K562 (cell line): ENCODE data around the gene CDC6. TPM values are rescaled to one million over a fixed set of nuclear protein-coding genes. Genes with fewer than 3 reads are reported as not detected.

Experiments used
- ATAC-seq: fragments of 200-7000 bp; cut with Tn5 transposase; 3 replicates; pipeline ENCODE4 v1.9.1; 2020; ENCODE audit warnings: moderate library complexity
- BruUV-seq: library from RNA; stranded (reverse); fragments of 400-500 nt; replicated peaks from 2 replicates; lab custom pipeline; 2021; lab: Mats Ljungman, UMichigan
- CTCF ChIA-PET: fragments of 300-600 bp; formaldehyde crosslinking; extraction: SDS; loops from one replicate; lab custom pipeline; 2021; ENCODE audit warnings: low intra/inter-chr PET ratio; lab: Yijun Ruan, JAX
- POLR2A ChIA-PET: fragments of 300-600, 350-650 bp; sonication (Branson Sonifier 250); formaldehyde crosslinking; extraction: SDS; loops from one replicate; lab custom pipeline; 2021; ENCODE audit warnings: antibody characterized with exemption, inconsistent platforms; lab: Yijun Ruan, JAX
- DNase-seq, 4 experiments: peaks; one replicate each; pipeline versions ENCODE4 v3.0.0 to v3.0.0-alpha.2; 2011 to 2018; ENCODE audit warnings: low spot score in 3 of 4, mixed read lengths in 3 of 4; ENCODE audit errors: extremely low read depth in 1 of 4
- FAIRE-seq: peaks from 2 replicates; lab custom pipeline; 2011; peaks lifted over from hg19 to GRCh38; lab: Jason Lieb, UNC
- H2AFZ ChIP-seq: 2 replicates; pipeline ENCODE4 v1.6.0; 2011; ENCODE audit warnings: low read depth, low read length, control low read depth, inconsistent platforms
- H3K27ac ChIP-seq: fragments of 200-600 bp; 3 replicates; pipeline ENCODE4 v1.8.0; 2011; ENCODE audit warnings: low read depth, mild to moderate bottlenecking, control low read depth, inconsistent platforms, low read length, moderate library complexity, mixed read lengths; ENCODE audit errors: extremely low read depth
- H3K27me3 ChIP-seq, 2 experiments: fragments of 300-600 bp in 1 of 2; 2 replicates in 1 of 2; 3 replicates in 1 of 2; pipeline versions ENCODE4 v1.6.0 to v1.8.0; 2011; ENCODE audit warnings: inconsistent platforms in 2 of 2, low read length in 2 of 2, mild to moderate bottlenecking in 1 of 2, mixed read lengths in 1 of 2, moderate library complexity in 1 of 2; ENCODE audit not compliant: control insufficient read depth in 2 of 2, insufficient read depth in 2 of 2
- H3K36me3 ChIP-seq: fragments of 300-600 bp; 3 replicates; pipeline ENCODE4 v1.8.0; 2011; ENCODE audit warnings: mild to moderate bottlenecking, low read length, inconsistent platforms; ENCODE audit not compliant: control insufficient read depth, insufficient read depth
- H3K4me1 ChIP-seq, 2 experiments: fragments of 200-600 bp in 1 of 2; replicated peaks in 1 of 2; 2 replicates in 1 of 2; 3 replicates in 1 of 2; pipeline versions ENCODE4 v1.5.1 to v1.8.0; 2011; ENCODE audit warnings: inconsistent platforms in 2 of 2, low read length in 2 of 2, mild to moderate bottlenecking in 1 of 2, mixed read lengths in 1 of 2, moderate library complexity in 1 of 2; ENCODE audit not compliant: control insufficient read depth in 2 of 2, insufficient read depth in 2 of 2
- H3K4me2 ChIP-seq: 2 replicates; pipeline ENCODE4 v1.6.1; 2011; ENCODE audit warnings: low read length, control low read depth, inconsistent platforms, mixed read lengths; ENCODE audit not compliant: insufficient read depth
- H3K4me3 ChIP-seq: fragments of 200-600 bp; sonication (generic), shearing (Covaris generic); 2 replicates; pipeline ENCODE4 v1.5.1; 2016; ENCODE audit warnings: control low read depth, inconsistent platforms
- H3K79me2 ChIP-seq: fragments of 200-600 bp; 3 replicates; pipeline ENCODE4 v1.8.0; 2011; ENCODE audit warnings: low read length, inconsistent platforms; ENCODE audit not compliant: control insufficient read depth, insufficient read depth
- H3K9ac ChIP-seq, 2 experiments: 2 replicates each; pipeline versions ENCODE4 v1.6.0 to v1.6.1; 2011; ENCODE audit warnings: low read depth in 2 of 2, low read length in 2 of 2, control low read depth in 1 of 2, inconsistent platforms in 1 of 2, mild to moderate bottlenecking in 1 of 2, mixed read lengths in 1 of 2; ENCODE audit not compliant: insufficient read depth in 1 of 2
- H3K9me1 ChIP-seq: one replicate; pipeline ENCODE4 v1.6.0; 2011; ENCODE audit warnings: inconsistent platforms, mild to moderate bottlenecking, low read length, moderate library complexity; ENCODE audit not compliant: control insufficient read depth, insufficient read depth
- H3K9me3 ChIP-seq: replicated peaks from 2 replicates; pipeline ENCODE4 v1.5.1; 2011; ENCODE audit warnings: low read depth, low read length, inconsistent platforms; ENCODE audit not compliant: control insufficient read depth, insufficient read depth
- H4K20me1 ChIP-seq: replicated peaks from 2 replicates; pipeline ENCODE4 v1.6.1; 2011; ENCODE audit warnings: low read length, inconsistent platforms, mixed read lengths; ENCODE audit not compliant: control insufficient read depth, insufficient read depth
- HIVEP1 ChIP-seq: fragments of 250-450 bp; sonication (Bioruptor Pico); IDR thresholded peaks from 2 replicates; pipeline ENCODE4 v1.4.0; 2020; ENCODE audit warnings: mild to moderate bottlenecking
- MYC ChIP-seq, 2 experiments: fragments of 250-450 bp in 1 of 2; sonication (Bioruptor Pico) in 1 of 2; IDR thresholded peaks; 2 replicates each; pipeline versions ENCODE4 v1.5.1 to v1.6.1; 2012 to 2021; ENCODE audit warnings: low read depth in 2 of 2, borderline replicate concordance in 1 of 2, improper control_type of control experiment in 1 of 2, low read length in 1 of 2, mild to moderate bottlenecking in 1 of 2, moderate library complexity in 1 of 2
- RB1 ChIP-seq: fragments of 450-650 bp; IDR thresholded peaks from 2 replicates; pipeline ENCODE4 v1.6.1; 2017; ENCODE audit warnings: low read depth, mild to moderate bottlenecking
- WGBS: fragments of 100-300 bp; shearing (Covaris generic); methylation state at CpG from one replicate; pipeline ENCODE4 v1.1.6; 2016; ENCODE audit warnings: low coverage, mixed read lengths; ENCODE audit not compliant: insufficient coverage; ENCODE audit errors: missing lambda C conversion rate; 5-methylcytosine and 5-hydroxymethylcytosine counted together
- in situ Hi-C: fragments of 300-500 bp; cut with MboI; formaldehyde crosslinking; loops from 4 replicates; pipeline ENCODE4 v1.15.0; 2018; ENCODE audit warnings: inconsistent platforms, mixed read lengths
- intact Hi-C: fragments of 100-400 bp; cut with micrococcal nuclease; formaldehyde crosslinking; loops from 2 replicates; pipeline ENCODE4 v1.14.2; 2022
- polyA plus RNA-seq, 8 experiments: library from polyadenylated mRNA; depleted of rRNA in 4 of 8; stranded (reverse) in 5 of 8; unstranded in 3 of 8; fragments of >200 nt; fragmentation: Nextera tagmentation in 2 of 8; fragmentation: Illumina TruSeq in 1 of 8; extraction: Ambion mirVana in 2 of 8; extraction: Trizol in 1 of 8; gene quantifications; 2 replicates each; pipeline versions ENCODE4 v1.2.1 to v1.2.3, GENCODE V29; 2011 to 2014; ENCODE audit warnings: inconsistent platforms in 1 of 8, missing spikeins in 1 of 8
- total RNA-seq, 7 experiments: library from RNA; depleted of rRNA in 6 of 7; stranded (reverse); fragments of >200 nt in 6 of 7; fragmentation: Illumina TruSeq in 2 of 7; extraction: Trizol in 2 of 7; gene quantifications; 2 replicates each; pipeline versions ENCODE4 v1.2.1 to v1.2.3, GENCODE V29; 2011 to 2021; ENCODE audit warnings: low replicate concordance in 1 of 7
- TF ChIP-seq, protein P1 (sequence below): IDR thresholded peaks from 3 replicates; pipeline ENCODE4 v1.6.1; 2011; ENCODE audit warnings: borderline replicate concordance, mild to moderate bottlenecking, moderate library complexity; ENCODE audit not compliant: insufficient read length; ENCODE audit errors: extremely low read depth
- TF ChIP-seq, protein P2 (sequence below): fragments of 450-650 bp; IDR thresholded peaks from 2 replicates; pipeline ENCODE4 v1.6.1; 2018; ENCODE audit not compliant: partially characterized antibody

Gene CDC6
- total and polyA plus RNA-seq, 9 of the 15 experiments (the other 6 are each of a cell fraction or from before 2014, with no cell fraction given), result 29.6 to 141 (median 106) TPM

DNA sequence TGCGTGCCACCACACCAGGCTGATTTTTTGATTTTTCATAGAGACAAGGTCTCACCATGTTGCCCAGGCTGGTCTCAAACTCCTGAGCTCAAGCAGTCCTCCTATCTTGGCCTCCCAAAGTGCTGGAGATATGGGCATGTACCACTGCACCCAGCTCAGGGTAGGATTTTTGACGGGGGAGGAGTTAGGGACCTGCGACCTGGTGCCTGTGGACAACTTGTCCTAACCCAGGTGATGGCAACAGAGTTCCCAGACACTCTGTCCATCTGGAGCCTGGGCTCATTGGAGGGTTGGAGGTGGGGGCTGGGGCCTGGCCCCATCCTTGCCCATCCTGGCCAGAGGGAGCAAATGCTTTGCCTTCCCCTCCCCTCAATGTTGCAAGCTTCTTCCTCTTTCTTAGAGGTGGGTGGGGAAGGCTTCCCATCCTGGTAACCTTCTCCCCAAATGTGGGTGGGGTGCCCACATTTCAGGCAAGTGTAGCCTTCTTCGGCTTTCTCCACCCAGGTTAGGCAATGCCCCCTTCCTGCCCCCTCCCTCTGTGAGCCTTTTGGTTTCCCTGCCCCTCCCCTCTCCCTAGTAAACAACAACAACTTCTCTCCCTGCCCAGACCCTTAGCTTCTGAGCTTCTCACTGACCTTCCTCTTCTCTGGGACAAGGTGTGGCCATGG lies 46.2 kb downstream of the CDC6 start:
- Histone ChIP-seq H4K20me1 (no peaks in the 10 kb centered on the region), H3K9me3 (no peaks in the 10 kb centered on the region), H3K36me3 (peaks cover 39% of the 10 kb centered on the region; the same call in 2 of the 3 replicates), H3K27ac (no peak overlapping the region), H3K79me2 (peaks cover 16% of the 10 kb centered on the region), H3K4me2 (no peak overlapping the region), H3K9me1 (no peaks in the 10 kb centered on the region), H3K9ac (peak overlapping the region in 1 of 2 experiments; percentile 36; a peak in 1 of 4 replicates), H3K27me3 (no peaks in the 10 kb centered on the region), H3K4me1 (peaks cover 22 to 45% of the 10 kb centered on the region in 2 experiments), H3K4me3 (no peak overlapping the region), H2AFZ (no peak overlapping the region)
- BruUV-seq, result no TSS peak
- intact Hi-C loops, result no loop called here
- DNase-seq (no peak), FAIRE-seq (no peak), ATAC-seq (no peak)
- in situ Hi-C loops, result no loop called here
- WGBS, result 83% methylated on average over 3 of the region's 4 CpGs
- CTCF ChIA-PET, result no interaction called here
- no peak for TF ChIP-seq HIVEP1 (CRISPR knock-in tag)
- TF ChIP-seq, protein P1, sequence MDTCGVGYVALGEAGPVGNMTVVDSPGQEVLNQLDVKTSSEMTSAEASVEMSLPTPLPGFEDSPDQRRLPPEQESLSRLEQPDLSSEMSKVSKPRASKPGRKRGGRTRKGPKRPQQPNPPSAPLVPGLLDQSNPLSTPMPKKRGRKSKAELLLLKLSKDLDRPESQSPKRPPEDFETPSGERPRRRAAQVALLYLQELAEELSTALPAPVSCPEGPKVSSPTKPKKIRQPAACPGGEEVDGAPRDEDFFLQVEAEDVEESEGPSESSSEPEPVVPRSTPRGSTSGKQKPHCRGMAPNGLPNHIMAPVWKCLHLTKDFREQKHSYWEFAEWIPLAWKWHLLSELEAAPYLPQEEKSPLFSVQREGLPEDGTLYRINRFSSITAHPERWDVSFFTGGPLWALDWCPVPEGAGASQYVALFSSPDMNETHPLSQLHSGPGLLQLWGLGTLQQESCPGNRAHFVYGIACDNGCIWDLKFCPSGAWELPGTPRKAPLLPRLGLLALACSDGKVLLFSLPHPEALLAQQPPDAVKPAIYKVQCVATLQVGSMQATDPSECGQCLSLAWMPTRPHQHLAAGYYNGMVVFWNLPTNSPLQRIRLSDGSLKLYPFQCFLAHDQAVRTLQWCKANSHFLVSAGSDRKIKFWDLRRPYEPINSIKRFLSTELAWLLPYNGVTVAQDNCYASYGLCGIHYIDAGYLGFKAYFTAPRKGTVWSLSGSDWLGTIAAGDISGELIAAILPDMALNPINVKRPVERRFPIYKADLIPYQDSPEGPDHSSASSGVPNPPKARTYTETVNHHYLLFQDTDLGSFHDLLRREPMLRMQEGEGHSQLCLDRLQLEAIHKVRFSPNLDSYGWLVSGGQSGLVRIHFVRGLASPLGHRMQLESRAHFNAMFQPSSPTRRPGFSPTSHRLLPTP, result no peak
- TF ChIP-seq, protein P2, sequence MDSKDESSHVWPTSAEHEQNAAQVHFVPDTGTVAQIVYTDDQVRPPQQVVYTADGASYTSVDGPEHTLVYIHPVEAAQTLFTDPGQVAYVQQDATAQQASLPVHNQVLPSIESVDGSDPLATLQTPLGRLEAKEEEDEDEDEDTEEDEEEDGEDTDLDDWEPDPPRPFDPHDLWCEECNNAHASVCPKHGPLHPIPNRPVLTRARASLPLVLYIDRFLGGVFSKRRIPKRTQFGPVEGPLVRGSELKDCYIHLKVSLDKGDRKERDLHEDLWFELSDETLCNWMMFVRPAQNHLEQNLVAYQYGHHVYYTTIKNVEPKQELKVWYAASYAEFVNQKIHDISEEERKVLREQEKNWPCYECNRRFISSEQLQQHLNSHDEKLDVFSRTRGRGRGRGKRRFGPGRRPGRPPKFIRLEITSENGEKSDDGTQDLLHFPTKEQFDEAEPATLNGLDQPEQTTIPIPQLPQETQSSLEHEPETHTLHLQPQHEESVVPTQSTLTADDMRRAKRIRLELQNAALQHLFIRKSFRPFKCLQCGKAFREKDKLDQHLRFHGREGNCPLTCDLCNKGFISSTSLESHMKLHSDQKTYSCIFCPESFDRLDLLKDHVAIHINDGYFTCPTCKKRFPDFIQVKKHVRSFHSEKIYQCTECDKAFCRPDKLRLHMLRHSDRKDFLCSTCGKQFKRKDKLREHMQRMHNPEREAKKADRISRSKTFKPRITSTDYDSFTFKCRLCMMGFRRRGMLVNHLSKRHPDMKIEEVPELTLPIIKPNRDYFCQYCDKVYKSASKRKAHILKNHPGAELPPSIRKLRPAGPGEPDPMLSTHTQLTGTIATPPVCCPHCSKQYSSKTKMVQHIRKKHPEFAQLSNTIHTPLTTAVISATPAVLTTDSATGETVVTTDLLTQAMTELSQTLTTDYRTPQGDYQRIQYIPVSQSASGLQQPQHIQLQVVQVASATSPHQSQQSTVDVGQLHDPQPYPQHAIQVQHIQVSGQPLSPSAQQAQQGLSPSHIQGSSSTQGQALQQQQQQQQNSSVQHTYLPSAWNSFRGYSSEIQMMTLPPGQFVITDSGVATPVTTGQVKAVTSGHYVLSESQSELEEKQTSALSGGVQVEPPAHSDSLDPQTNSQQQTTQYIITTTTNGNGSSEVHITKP, result peak; percentile 58
- no peak for TF ChIP-seq MYC (IDR thresholded peaks at IDR 0.05; ENCODE audit: low read depth, low read length)
- no peak for TF ChIP-seq MYC (CRISPR knock-in tag; IDR thresholded peaks at IDR 0.05; ENCODE audit: borderline replicate concordance, low read depth)
- no peak for TF ChIP-seq RB1
- POLR2A ChIA-PET, result interaction anchor here (0.6 to 0.8 kb wide), 3 partner anchors 115 to 818 kb away, joined by 3 to 5 read pairs (median 3); partner anchors contain the start of gene WIPF2
